H9 (cell line): Measurements from ENCODE around the gene NINJ1. TPM values are rescaled to one million over a fixed set of nuclear protein-coding genes. Genes with fewer than 3 reads are reported as not detected.

Experiments used
- DNase-seq: peaks from one replicate; pipeline ENCODE4 v3.0.0-alpha.2; 2017
- H2AFZ ChIP-seq: one replicate; pipeline ENCODE4 v1.6.1; 2013; ENCODE audit warnings: mild to moderate bottlenecking, low read length, control low read depth, moderate library complexity
- H2AK5ac ChIP-seq: 2 replicates; pipeline ENCODE4 v1.6.1; 2013; ENCODE audit warnings: low read length, control low read depth, mixed read lengths; ENCODE audit not compliant: insufficient read length
- H2BK120ac ChIP-seq: one replicate; pipeline ENCODE4 v1.6.1; 2013; ENCODE audit warnings: low read depth, mild to moderate bottlenecking, low read length, control low read depth, inconsistent platforms; ENCODE audit not compliant: poor library complexity, severe bottlenecking
- H2BK12ac ChIP-seq: 2 replicates; pipeline ENCODE4 v1.6.1; 2013; ENCODE audit warnings: low read length, control low read depth, mixed read lengths, low read depth; ENCODE audit not compliant: insufficient read length
- H2BK15ac ChIP-seq: 2 replicates; pipeline ENCODE4 v1.6.1; 2013; ENCODE audit warnings: low read depth, low read length, control low read depth
- H2BK20ac ChIP-seq: one replicate; pipeline ENCODE4 v1.6.1; 2013; ENCODE audit warnings: low read depth, mild to moderate bottlenecking, low read length, control low read depth, inconsistent platforms; ENCODE audit not compliant: poor library complexity, severe bottlenecking
- H2BK5ac ChIP-seq: 2 replicates; pipeline ENCODE4 v1.6.1; 2013; ENCODE audit warnings: low read length, control low read depth, mixed read lengths; ENCODE audit not compliant: insufficient read length
- H3K14ac ChIP-seq: 2 replicates; pipeline ENCODE4 v1.6.1; 2013; ENCODE audit warnings: low read length, control low read depth; ENCODE audit not compliant: insufficient read depth
- H3K18ac ChIP-seq: 2 replicates; pipeline ENCODE4 v1.6.1; 2013; ENCODE audit warnings: low read depth, mild to moderate bottlenecking, mixed read lengths, low read length, control low read depth; ENCODE audit not compliant: insufficient read length
- H3K23ac ChIP-seq: 2 replicates; pipeline ENCODE4 v1.6.1; 2013; ENCODE audit warnings: low read length, control low read depth, mixed read lengths, low read depth; ENCODE audit not compliant: insufficient read length
- H3K23me2 ChIP-seq: 2 replicates; pipeline ENCODE4 v1.6.1; 2013; ENCODE audit warnings: low read depth, mild to moderate bottlenecking, mixed read lengths, low read length, control low read depth; ENCODE audit not compliant: insufficient read length, poor library complexity, severe bottlenecking
- H3K27ac ChIP-seq: 2 replicates; pipeline ENCODE4 v1.5.1; 2013; ENCODE audit warnings: low read length, control low read depth, mixed read lengths, low read depth; ENCODE audit not compliant: insufficient read length
- H3K27me3 ChIP-seq: 2 replicates; pipeline ENCODE4 v1.6.1; 2013; ENCODE audit warnings: low read length, control low read depth, inconsistent platforms; ENCODE audit not compliant: insufficient read depth
- H3K4ac ChIP-seq: 2 replicates; pipeline ENCODE4 v1.6.1; 2013; ENCODE audit warnings: low read depth, mild to moderate bottlenecking, control low read depth, inconsistent platforms, low read length, moderate library complexity
- H3K4me1 ChIP-seq: 2 replicates; pipeline ENCODE4 v1.6.1; 2013; ENCODE audit warnings: low read length, control low read depth, inconsistent platforms; ENCODE audit not compliant: insufficient read depth
- H3K4me2 ChIP-seq: 2 replicates; pipeline ENCODE4 v1.6.1; 2013; ENCODE audit warnings: low read length, control low read depth, mixed read lengths; ENCODE audit not compliant: insufficient read length, insufficient read depth
- H3K56ac ChIP-seq: 2 replicates; pipeline ENCODE4 v1.6.1; 2013; ENCODE audit warnings: low read depth, mild to moderate bottlenecking, mixed read lengths, low read length, control low read depth; ENCODE audit not compliant: insufficient read length
- H3K79me1 ChIP-seq: 2 replicates; pipeline ENCODE4 v1.6.1; 2013; ENCODE audit warnings: low read depth, mild to moderate bottlenecking, moderate library complexity, low read length, control low read depth, inconsistent platforms; ENCODE audit not compliant: insufficient read depth, poor library complexity, severe bottlenecking
- H3K79me2 ChIP-seq: 2 replicates; pipeline ENCODE4 v1.6.1; 2013; ENCODE audit warnings: low read length, control low read depth, inconsistent platforms; ENCODE audit not compliant: insufficient read depth
- H3K9ac ChIP-seq: 2 replicates; pipeline ENCODE4 v1.6.1; 2013; ENCODE audit warnings: low read length, control low read depth, mixed read lengths; ENCODE audit not compliant: insufficient read length; ENCODE audit errors: extremely low read depth
- H3K9me3 ChIP-seq: one replicate; pipeline ENCODE4 v1.6.1; 2013; ENCODE audit warnings: low read depth, low read length, inconsistent platforms; ENCODE audit not compliant: control insufficient read depth
- H3T11ph ChIP-seq: one replicate; pipeline ENCODE4 v1.6.1; 2013; ENCODE audit warnings: mild to moderate bottlenecking, low read length, control low read depth, inconsistent platforms
- H4K20me1 ChIP-seq: one replicate; pipeline ENCODE4 v1.6.1; 2013; ENCODE audit not compliant: control insufficient read depth, insufficient read length, insufficient read depth
- H4K5ac ChIP-seq: 2 replicates; pipeline ENCODE4 v1.6.1; 2013; ENCODE audit warnings: low read depth, mild to moderate bottlenecking, mixed read lengths, low read length, control low read depth; ENCODE audit not compliant: insufficient read length
- H4K8ac ChIP-seq: replicated peaks from 2 replicates; pipeline ENCODE4 v1.6.1; 2013; ENCODE audit warnings: low read length, control low read depth, mixed read lengths, low read depth; ENCODE audit not compliant: insufficient read length
- H4K91ac ChIP-seq: 2 replicates; pipeline ENCODE4 v1.6.1; 2013; ENCODE audit warnings: low read depth, mild to moderate bottlenecking, moderate library complexity, mixed read lengths, low read length, control low read depth; ENCODE audit not compliant: insufficient read length
- H3K27ac Mint-ChIP-seq, 3 experiments: 2 replicates in 2 of 3; 3 replicates in 1 of 3; pipeline ENCODE4 v1.8.0; 2020 to 2021; ENCODE audit warnings: mixed read lengths in 3 of 3, mild to moderate bottlenecking in 1 of 3, moderate library complexity in 1 of 3
- H3K27me3 Mint-ChIP-seq: 2 replicates; pipeline ENCODE4 v1.8.0; 2021; ENCODE audit warnings: low read depth, mild to moderate bottlenecking, moderate library complexity, mixed read lengths
- H3K36me3 Mint-ChIP-seq, 3 experiments: 2 replicates in 2 of 3; 3 replicates in 1 of 3; pipeline ENCODE4 v1.8.0; 2020 to 2021; ENCODE audit warnings: low read depth in 3 of 3, mixed read lengths in 3 of 3; ENCODE audit not compliant: insufficient read depth in 1 of 3
- H3K4me1 Mint-ChIP-seq, 2 experiments: 2 replicates each; pipeline ENCODE4 v1.8.0; 2020; ENCODE audit warnings: mixed read lengths in 2 of 2
- H3K4me3 Mint-ChIP-seq, 2 experiments: 2 replicates in 1 of 2; 3 replicates in 1 of 2; pipeline ENCODE4 v1.8.0; 2020 to 2021; ENCODE audit warnings: mild to moderate bottlenecking in 2 of 2, mixed read lengths in 2 of 2, moderate library complexity in 1 of 2
- H3K9me3 Mint-ChIP-seq, 2 experiments: 2 replicates in 1 of 2; 3 replicates in 1 of 2; pipeline ENCODE4 v1.8.0; 2020; ENCODE audit warnings: mild to moderate bottlenecking in 2 of 2, mixed read lengths in 2 of 2, moderate library complexity in 1 of 2
- CTCF ChIP-seq: fragments of 200-600 bp; sonication (generic); conservative IDR thresholded peaks from 3 replicates; pipeline ENCODE4 v1.8.0; 2021; ENCODE audit warnings: antibody characterized with exemption, mild to moderate bottlenecking
- WGBS: extraction: QIAGEN DNeasy Blood & Tissue Kit; methylation state at CpG from one replicate; pipeline ENCODE4 v1.1.7; 2013; ENCODE audit warnings: missing lambda C conversion rate, low lambda C conversion rate, mixed read lengths; ENCODE audit not compliant: insufficient read length; ENCODE audit errors: extremely low coverage; 5-methylcytosine and 5-hydroxymethylcytosine counted together
- total RNA-seq: library from RNA; stranded (reverse); gene quantifications from 2 replicates; pipeline ENCODE4 v1.2.1, GENCODE V29; 2021

Gene NINJ1
- total RNA-seq, 1 experiment from 2014 or later, result 28.9 TPM

- Histone ChIP-seq H2BK5ac (no peak overlapping the region), H4K91ac (no peak overlapping the region), H2BK120ac (no peak overlapping the region), H2AFZ (no peak overlapping the region), H3K4ac (no peak overlapping the region), H3K9me3 (no peaks in the 10 kb centered on the region), H3K4me1 (no peaks in the 10 kb centered on the region; the same call in 1 of the 2 replicates), H3K18ac (no peak overlapping the region), H4K5ac (no peak overlapping the region), H3K4me2 (no peak overlapping the region), H3K27ac (no peak overlapping the region), H2BK20ac (no peak overlapping the region), H4K8ac (no peak overlapping the region), H3K9ac (no peak overlapping the region), H4K20me1 (peaks cover 3% of the 10 kb centered on the region), H3K56ac (no peak overlapping the region), H3T11ph (no peak overlapping the region), H3K14ac (no peak overlapping the region), H3K79me1 (no peaks in the 10 kb centered on the region), H3K23me2 (peaks cover 9% of the 10 kb centered on the region), H3K79me2 (no peaks in the 10 kb centered on the region), H2AK5ac (no peak overlapping the region), H2BK12ac (no peak overlapping the region), H3K23ac (no peak overlapping the region), H2BK15ac (no peak overlapping the region), H3K27me3 (no peaks in the 10 kb centered on the region)
- peaks cover 18 to 19% of the 10 kb centered on the region in 2 experiments for H3K4me1 Mint-ChIP-seq
- peaks cover 2% of the 10 kb centered on the region for H3K27me3 Mint-ChIP-seq
- H3K9me3 Mint-ChIP-seq, result no peaks in the 10 kb centered on the region; a peak in 1 of 5 replicates
- DNase-seq, result no peak
- no peak overlapping the region; a peak in 1 of 7 replicates for H3K27ac Mint-ChIP-seq
- H3K4me3 Mint-ChIP-seq, result no peak overlapping the region
- peaks cover 0 to 4% (median 2%) of the 10 kb centered on the region in 3 experiments; a peak in 1 of 7 replicates for H3K36me3 Mint-ChIP-seq
- WGBS, result no CpG with 5 or more reads among the region's 11 CpGs
- TF ChIP-seq CTCF, result no peak
Observed at GRCh38 chr9:93093127-93093876, 40.7 kb downstream of the NINJ1 start.
